Non-pigmented ciliary epithelial cell (primary cell): Measurements from ENCODE around the gene UBR4.

Source experiments
- DNase-seq: peaks from one replicate; pipeline ENCODE4 v3.0.0-alpha.2; 2010; ENCODE audit warnings: low read depth

The UBR4 gene

DNA sequence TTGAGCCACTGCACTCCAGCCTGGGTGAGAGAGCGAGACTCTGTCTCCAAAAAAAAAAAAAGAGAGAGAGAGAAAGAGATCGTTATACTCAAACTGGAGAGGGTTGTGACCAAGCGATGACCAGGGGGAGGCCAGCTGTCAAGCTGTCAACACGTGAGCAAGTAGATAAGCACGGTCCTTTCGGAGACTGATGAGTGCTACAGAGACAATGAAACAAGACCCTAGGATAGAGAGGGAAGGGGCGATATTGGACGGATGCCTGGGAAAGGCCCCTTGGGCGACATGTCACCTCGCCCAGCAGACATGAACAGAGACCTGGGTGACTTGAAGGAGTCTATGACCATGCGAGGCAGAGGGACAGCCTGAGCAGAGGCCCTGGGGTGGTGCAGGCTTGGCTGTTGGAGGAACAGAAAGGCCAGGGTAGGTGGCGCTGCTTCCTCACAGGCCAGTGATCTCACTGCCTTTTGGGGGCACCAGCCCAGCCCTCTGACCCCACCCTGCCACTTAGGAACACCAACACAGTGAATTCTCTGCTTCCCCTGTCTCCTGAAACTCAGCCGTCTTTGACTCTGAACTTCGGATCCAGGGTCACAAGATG lies 152.8 kb downstream of the UBR4 start:
- DNase-seq: no peak

DNA sequence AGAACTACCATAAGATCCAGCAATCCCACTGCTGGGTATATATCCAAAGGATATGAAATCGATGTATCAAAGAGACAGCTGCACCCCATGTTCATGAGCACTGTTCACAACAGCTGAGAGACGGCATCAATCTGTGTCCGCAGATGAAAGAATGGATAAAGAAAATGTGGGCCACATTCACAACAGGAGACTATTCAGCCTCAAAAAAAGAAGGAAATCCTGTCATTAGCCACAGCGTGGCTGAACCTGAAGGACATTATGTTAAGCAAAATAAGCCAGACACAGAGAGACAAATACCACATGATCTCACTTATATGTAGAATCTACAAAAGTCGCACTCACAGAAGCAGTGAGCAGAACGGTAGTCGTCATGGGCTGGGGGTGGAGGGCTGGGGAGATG lies 154.4 kb downstream of the UBR4 start:
- no peak for DNase-seq

- DNase-seq: no peak
Observed at GRCh38 chr1:19055001-19055400, 155.1 kb downstream of the UBR4 start.

- no peak for DNase-seq
Observed at GRCh38 chr1:19054216-19054615, 155.8 kb downstream of the UBR4 start.

DNA sequence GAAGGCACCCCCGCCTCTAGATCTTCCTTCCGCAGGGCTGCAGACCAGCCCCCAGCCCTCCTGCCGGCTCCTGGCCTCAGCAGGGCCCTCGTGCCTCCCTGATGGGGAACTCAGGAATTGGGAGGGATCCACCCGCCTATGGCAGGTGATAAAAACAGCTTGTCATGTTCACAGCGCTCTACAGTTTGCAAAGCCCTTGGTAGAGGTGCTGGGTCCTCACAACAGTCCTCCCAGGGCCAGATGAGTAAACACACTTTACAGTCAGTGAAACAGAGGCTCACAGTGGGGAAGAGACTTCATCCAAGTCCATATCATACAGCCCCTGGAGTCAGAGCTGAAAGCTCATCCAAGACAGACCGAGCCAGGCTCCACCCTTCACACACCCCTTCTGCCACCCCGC lies 156.6 kb downstream of the UBR4 start:
- no peak for DNase-seq

DNA sequence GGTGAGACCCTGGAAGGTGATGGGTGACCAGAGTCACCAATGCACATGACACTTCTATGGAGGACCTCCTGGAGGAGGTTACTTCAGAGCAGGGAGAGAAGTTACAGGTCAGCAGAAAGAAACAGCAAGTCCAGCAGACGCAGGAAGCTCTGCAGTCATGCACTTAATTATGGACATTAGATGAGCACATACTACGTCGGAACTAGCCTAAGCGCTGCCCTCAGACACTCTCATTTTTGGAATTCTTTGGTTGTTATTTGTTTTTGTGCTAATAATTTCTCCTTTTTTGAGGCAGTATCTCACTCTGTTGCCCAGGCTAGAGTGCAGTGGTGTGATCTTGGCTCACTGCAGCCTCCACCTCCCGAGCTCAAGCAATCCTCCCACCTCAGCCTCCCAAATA lies 160.3 kb downstream of the UBR4 start:
- DNase-seq: no peak

DNA sequence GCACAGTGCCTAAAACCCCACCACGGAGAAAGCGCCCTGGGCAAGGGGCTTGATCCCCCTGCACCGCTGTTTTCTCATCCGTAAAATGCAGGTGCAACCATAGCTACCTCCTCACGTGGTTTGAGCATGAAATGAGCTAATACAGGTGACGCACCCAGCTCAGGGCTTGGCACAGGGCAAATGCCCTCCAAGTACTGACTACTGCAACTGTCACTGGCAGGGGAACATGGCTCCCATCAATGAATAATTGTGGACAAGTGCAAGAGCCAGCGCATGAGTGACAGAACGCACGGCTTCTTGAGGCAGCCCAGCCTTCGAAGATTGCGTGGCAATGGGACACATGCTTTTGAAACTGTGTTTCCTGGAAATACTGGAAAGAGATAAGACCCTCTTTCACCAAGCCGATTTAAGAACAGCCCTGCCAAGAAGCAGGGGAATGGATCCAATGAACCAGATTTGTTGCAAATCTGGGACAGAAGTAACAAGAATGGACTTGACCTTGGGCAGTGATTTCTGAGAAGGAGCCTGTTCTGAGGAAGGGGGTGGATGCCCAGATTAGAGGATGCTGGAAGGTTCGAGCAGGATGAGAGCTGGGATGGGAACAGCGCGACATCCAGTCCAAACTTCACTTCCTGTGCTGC lies 160.8 kb downstream of the UBR4 start:
- DNase-seq: no peak

GRCh38 chr1:19046972-19047731 lies 162.9 kb downstream of the UBR4 start:
- no peak for DNase-seq

GRCh38 chr1:19045898-19046880 lies 163.9 kb downstream of the UBR4 start:
- no peak for DNase-seq

DNA sequence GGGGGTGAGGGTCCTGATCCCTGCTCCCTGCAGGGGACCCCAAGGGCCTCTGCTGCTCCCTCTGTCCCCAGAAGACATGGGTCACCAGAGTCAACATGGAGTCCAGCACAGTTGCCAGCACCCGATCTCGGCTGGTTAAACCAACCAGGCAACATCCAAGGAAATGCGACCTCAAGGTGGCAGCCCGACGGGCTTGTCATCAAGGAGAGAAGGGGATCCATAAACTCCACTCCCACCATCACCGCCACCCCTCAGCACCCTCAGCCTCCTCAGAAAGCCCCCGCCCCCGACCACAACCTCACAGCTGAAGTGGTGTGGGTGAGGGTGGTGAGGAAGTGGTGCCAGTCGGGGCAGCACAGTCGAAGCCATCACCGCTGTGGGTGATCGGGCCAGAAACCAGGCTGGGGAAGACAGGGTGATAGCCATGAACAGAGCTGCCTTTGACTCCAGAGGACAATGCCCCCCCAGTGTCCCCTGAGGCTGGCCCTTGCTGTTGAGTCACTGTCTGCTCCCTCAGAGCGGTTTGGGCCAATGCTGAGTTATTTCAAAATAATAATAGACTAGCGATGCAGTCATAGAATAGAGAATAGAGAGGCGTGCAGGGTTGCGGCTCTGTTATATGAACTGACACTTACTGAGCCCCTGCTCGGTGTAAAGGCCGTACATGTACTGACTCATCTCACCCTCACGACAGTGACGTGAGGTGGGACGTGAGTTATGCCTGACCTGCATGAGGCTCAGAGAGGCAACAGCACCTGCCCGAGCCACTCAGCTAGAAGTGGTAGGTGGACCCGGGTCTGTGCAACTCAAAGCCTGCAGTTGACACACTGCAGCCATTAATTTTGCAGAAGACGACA lies 164.9 kb downstream of the UBR4 start:
- peak; percentile 6 for DNase-seq

DNA sequence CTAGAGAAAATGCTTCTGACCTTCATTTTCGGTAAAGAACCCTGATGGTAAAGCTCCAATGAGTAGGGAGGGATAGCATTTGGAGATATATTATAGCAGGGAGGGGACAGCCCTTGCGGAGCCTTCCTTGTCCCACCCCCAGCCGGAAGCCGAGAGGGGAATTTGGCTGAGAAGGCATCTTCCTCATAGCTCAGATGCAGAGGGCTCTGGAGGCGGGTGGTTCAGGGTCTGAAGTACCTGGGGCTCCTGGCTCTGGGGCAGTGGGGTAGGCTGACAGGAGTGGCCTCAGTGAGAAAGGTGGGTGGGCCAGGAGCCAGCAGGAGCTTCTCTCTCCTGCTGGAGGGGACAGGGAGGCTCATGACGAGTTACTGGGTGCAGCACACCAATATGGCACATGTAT lies 165.6 kb downstream of the UBR4 start:
- no peak for DNase-seq

DNA sequence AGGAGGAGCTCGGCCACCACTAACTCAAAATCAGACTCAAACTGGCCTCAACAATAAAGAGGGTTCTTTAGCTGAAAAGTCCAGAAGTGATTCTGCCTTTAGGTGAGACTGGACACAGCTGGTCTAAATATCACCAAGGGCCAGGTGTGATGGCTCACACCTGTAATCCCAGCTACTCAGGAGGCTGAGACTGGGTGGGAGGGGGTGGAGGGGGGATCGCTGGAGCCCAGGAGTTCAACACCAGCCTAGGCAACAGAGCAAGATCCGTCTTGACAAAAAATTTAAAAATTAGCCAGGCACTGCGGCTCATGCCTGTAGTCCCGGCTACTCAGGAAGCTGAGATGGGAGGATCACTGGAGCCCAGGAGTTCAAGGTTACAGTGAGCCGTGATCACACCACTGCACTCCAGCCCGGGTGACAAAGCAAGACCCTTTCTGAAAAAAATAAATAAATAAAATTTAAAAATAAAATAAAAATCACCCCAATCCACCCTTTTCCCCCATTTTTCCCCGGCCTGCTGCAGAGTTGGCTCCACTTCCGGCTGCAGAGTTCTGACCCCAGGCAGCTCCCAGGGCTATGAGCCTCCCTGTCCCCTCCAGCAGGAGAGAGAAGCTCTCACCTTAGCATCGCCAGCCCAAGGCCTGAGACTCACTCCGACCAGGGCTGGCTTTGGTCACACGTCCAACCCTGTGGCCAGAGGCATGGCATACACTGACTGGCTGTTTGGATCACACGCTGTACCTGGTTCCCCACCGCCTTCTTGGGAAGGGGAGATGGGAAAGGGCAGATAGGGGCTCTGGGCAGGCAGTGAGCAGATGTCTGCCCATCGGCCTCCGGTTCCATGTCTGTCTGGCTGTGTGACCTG lies 166.3 kb downstream of the UBR4 start:
- DNase-seq: no peak

DNA sequence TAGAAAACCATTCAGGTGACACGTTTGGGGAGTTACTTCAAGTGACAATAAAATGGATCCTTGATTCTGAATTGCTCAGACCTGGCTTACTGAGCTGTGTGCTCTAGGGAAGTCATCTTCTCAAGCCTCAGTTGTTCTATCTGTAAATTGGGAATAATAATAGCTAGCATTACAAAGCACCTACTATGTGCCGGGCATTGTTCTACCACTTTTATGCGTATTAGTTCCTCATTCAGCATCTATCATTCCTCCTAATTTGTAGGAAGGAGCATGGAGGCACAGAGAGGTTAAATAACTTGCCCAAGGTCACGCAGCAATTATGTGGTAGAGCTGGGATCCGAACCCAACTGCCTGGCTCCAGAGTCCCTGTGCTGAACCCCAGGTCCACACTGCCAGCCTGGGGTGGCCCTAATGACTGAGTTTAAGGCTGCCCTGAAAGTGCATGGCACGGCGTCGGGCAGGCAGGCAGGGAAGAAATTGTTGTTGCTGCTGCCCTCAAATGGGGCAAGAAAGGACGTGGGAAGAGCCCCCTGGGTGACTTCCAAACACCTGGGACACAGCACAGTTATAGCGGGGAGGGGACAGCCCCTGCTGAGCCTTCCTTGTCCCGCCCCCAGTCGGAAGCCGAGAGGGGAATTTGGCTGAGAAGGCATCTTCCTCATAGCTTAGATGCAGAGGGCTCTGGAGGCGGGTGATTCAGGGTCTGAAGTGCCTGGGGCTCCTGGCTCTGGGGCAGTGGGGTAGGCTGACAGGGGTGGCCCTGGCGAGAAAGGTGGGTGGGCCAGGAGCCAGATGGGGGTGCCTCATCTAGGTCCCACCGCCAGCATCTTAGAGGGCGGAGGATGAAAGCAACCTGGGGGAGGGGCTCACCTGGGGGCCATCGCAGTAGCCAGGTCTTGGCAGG lies 167.1 kb downstream of the UBR4 start:
- no peak for DNase-seq

GRCh38 chr1:19040010-19040680 lies 169.9 kb downstream of the UBR4 start:
- DNase-seq: no peak

DNA sequence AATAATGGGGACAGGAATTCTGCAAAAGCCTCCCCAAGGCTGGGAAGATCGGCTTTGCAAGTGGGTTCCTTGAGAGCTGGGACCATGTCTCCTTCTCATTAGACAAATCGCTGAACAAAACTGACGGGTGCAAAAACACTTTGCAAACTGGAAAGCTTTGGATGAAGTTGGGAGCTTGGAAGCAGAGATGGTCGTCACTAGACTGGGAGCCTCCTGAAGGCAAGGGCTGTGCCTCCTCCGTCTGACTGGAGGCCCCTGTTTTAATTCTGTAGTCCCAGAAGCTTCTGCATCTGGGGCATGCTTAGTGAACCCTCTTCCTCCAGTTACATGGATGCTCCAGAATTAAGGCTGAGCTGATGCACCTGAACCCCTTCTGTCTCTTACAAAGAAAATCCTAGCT lies 171.3 kb downstream of the UBR4 start:
- DNase-seq: no peak

DNA sequence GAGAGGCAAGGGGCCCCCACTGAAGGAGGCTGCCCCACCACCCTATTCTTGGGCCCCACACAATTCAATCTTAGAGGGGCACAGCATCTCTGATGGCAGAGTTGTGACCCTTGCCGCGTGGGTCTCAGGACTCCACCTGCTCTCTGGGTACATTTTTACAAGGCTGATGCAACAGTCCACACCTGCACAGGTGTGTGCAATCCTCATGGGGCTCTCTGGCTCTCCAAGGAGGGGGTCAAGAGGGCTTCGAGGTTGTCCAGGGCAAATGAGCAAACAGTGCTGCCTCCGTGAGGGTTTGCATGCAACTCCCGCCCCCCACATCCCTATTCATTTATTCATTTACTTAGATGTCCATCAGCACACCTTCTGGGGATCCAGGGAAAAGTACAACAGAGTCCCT lies 172.0 kb downstream of the UBR4 start:
- no peak for DNase-seq

DNA sequence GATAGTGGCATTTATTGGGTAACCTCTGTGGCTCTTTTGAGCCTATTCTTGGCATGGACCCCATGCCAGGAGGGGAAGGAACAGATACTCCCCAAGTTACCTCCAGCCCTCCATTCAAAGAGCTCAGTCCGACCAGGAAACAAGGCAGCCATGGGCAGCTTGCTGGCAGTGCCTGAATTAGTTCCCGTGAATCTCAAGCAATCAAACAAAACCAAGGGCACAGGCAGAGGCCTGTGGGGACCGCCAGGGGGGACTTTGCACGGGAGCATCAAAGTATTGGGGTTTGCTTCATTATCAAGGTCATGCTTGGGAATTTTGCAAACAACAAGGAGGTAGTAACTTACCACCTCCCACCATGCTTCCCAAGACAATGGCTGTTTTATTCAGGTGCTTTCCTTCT lies 172.4 kb downstream of the UBR4 start:
- no peak for DNase-seq

GRCh38 chr1:19036813-19037605 lies 173.1 kb downstream of the UBR4 start:
- no peak for DNase-seq
